ENCODE data around the gene HSP90AA1.

- TF ChIP-seq, protein P1, sequence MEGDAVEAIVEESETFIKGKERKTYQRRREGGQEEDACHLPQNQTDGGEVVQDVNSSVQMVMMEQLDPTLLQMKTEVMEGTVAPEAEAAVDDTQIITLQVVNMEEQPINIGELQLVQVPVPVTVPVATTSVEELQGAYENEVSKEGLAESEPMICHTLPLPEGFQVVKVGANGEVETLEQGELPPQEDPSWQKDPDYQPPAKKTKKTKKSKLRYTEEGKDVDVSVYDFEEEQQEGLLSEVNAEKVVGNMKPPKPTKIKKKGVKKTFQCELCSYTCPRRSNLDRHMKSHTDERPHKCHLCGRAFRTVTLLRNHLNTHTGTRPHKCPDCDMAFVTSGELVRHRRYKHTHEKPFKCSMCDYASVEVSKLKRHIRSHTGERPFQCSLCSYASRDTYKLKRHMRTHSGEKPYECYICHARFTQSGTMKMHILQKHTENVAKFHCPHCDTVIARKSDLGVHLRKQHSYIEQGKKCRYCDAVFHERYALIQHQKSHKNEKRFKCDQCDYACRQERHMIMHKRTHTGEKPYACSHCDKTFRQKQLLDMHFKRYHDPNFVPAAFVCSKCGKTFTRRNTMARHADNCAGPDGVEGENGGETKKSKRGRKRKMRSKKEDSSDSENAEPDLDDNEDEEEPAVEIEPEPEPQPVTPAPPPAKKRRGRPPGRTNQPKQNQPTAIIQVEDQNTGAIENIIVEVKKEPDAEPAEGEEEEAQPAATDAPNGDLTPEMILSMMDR (conservative IDR thresholded peaks at IDR 0.05 in 1 of 2, IDR thresholded peaks at IDR 0.05 in 1 of 2; ENCODE audit: extremely low read depth in 1 of 2, insufficient read depth in 1 of 2, low read depth in 1 of 2, low read length in 2 of 2) = no peak
- no peak for TF ChIP-seq EZH2 (IDR thresholded peaks at IDR 0.05; ENCODE audit: borderline replicate concordance, low read length)
These were observed 49.2 kb downstream of the HSP90AA1 start for GRCh38 chr14:102037686-102038085.
